Keratinocyte (primary cell): ENCODE results near the gene SYNE1. TPM values are rescaled to one million over a fixed set of nuclear protein-coding genes. Genes with fewer than 3 reads are reported as not detected.

Source experiments
- DNase-seq: peaks from one replicate; pipeline ENCODE4 v3.0.0-alpha.2; 2011; ENCODE audit warnings: low read depth, missing footprints, low spot score
- FAIRE-seq: peaks from 2 replicates; lab custom pipeline; 2011; peaks lifted over from hg19 to GRCh38; lab: Jason Lieb, UNC
- H2AFZ ChIP-seq: 2 replicates; pipeline ENCODE4 v1.6.0; 2012; ENCODE audit warnings: low read length, control low read depth, inconsistent platforms; ENCODE audit not compliant: control insufficient read depth
- H3K27ac ChIP-seq: 2 replicates; pipeline ENCODE4 v1.5.1; 2011; ENCODE audit warnings: low read length; ENCODE audit not compliant: control insufficient read depth, insufficient read depth
- H3K27me3 ChIP-seq: 3 replicates; pipeline ENCODE4 v1.6.0; 2011; ENCODE audit warnings: low read length; ENCODE audit not compliant: control insufficient read depth, insufficient read depth; ENCODE audit errors: extremely low read depth
- H3K36me3 ChIP-seq, 2 experiments: 2 replicates in 1 of 2; 3 replicates in 1 of 2; pipeline ENCODE4 v1.5.1; 2011; ENCODE audit warnings: low read length in 2 of 2, mild to moderate bottlenecking in 1 of 2; ENCODE audit not compliant: control insufficient read depth in 2 of 2, insufficient read depth in 2 of 2; ENCODE audit errors: extremely low read depth in 1 of 2
- H3K4me1 ChIP-seq: 3 replicates; pipeline ENCODE4 v1.5.1; 2011; ENCODE audit warnings: low read length; ENCODE audit not compliant: control insufficient read depth, insufficient read depth; ENCODE audit errors: extremely low read depth
- H3K4me2 ChIP-seq: 3 replicates; pipeline ENCODE4 v1.6.0; 2011; ENCODE audit warnings: low read depth, low read length; ENCODE audit not compliant: control insufficient read depth, insufficient read depth; ENCODE audit errors: extremely low read depth
- H3K4me3 ChIP-seq, 3 experiments: fragments of 200-600 bp in 1 of 3; sonication (generic) in 1 of 3; 2 replicates in 2 of 3; 3 replicates in 1 of 3; pipeline ENCODE4 v1.5.1; 2011 to 2016; ENCODE audit warnings: low read length in 3 of 3, mild to moderate bottlenecking in 3 of 3, control low read depth in 2 of 3, inconsistent platforms in 1 of 3, low read depth in 1 of 3, mixed read lengths in 1 of 3, mixed run types in 1 of 3, moderate library complexity in 1 of 3; ENCODE audit not compliant: control insufficient read depth in 2 of 3, insufficient read depth in 2 of 3; ENCODE audit errors: extremely low read depth in 1 of 3
- H3K79me2 ChIP-seq: 2 replicates; pipeline ENCODE4 v1.6.0; 2012; ENCODE audit warnings: low read length; ENCODE audit not compliant: control insufficient read depth, insufficient read depth
- H3K9ac ChIP-seq: 3 replicates; pipeline ENCODE4 v1.6.0; 2011; ENCODE audit warnings: low read length; ENCODE audit not compliant: control insufficient read depth, insufficient read depth; ENCODE audit errors: extremely low read depth
- H3K9me1 ChIP-seq: 3 replicates; pipeline ENCODE4 v1.6.0; 2011; ENCODE audit warnings: low read length; ENCODE audit not compliant: control insufficient read depth, insufficient read depth; ENCODE audit errors: extremely low read depth
- H3K9me3 ChIP-seq: 2 replicates; pipeline ENCODE4 v1.5.1; 2012; ENCODE audit warnings: low read depth, low read length; ENCODE audit not compliant: control insufficient read depth
- H4K20me1 ChIP-seq: 3 replicates; pipeline ENCODE4 v1.6.0; 2011; ENCODE audit warnings: low read length; ENCODE audit not compliant: control insufficient read depth, insufficient read depth; ENCODE audit errors: extremely low read depth
- EZH2 ChIP-seq: IDR thresholded peaks from one replicate; pipeline ENCODE4 v1.6.1; 2012; ENCODE audit warnings: inconsistent platforms, mild to moderate bottlenecking, low read length, moderate library complexity
- dilution Hi-C: fragments of 300-500 bp; cut with MboI; formaldehyde crosslinking; loops from one replicate; pipeline ENCODE4 v1.7.0; 2020; ENCODE audit warnings: low sequenced_read_pairs; ENCODE audit not compliant: extremely low pct_ligation_motif_present
- polyA plus RNA-seq, 5 experiments: library from polyadenylated mRNA; depleted of rRNA in 3 of 5; stranded (reverse) in 3 of 5; stranded (forward) in 1 of 5; unstranded in 1 of 5; fragments of >200 nt; gene quantifications; 1 replicate in 1 of 5; 2 replicates in 3 of 5; 3 replicates in 1 of 5; pipeline versions ENCODE4 v1.2.1 to v1.2.3, GENCODE V29; 2011 to 2012; ENCODE audit warnings: missing spikeins in 2 of 5, low read depth in 1 of 5, low replicate concordance in 1 of 5
- TF ChIP-seq, protein P1 (sequence below), 3 experiments: IDR thresholded peaks in 1 of 3; conservative IDR thresholded peaks in 1 of 3; optimal IDR thresholded peaks in 1 of 3; 2 replicates in 2 of 3; 3 replicates in 1 of 3; pipeline versions ENCODE3 to v1.5.1; 2011; ENCODE audit warnings: low read length in 3 of 3, mild to moderate bottlenecking in 3 of 3, moderate library complexity in 2 of 3, control low read depth in 1 of 3, inconsistent platforms in 1 of 3; ENCODE audit not compliant: insufficient read depth in 2 of 3; ENCODE audit errors: extremely low read depth in 1 of 3

SYNE1 gene
- polyA plus RNA-seq, 1 donor (not counting 4 experiments of a cell fraction or from before 2014, with no cell fraction given): 4.0 TPM

DNA sequence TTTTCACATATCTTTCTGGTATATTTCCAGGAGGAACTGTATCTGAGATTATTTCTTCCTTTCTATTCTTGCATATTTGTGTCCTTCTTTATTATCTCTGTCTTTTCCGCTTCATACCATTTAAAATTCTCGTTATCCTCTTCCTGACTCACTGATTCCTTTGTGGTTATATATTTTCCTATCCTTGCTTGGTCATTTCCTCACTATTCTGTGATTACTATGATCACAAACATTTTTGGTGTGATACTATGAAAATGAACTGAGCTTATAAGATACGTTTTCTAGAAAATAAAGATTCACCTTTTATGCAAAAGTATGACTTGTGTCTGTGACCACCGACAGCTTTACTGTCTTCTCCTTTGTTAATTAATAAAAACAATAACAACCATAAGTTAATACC is 34.0 kb upstream of the SYNE1 start:
- no peaks in the 10 kb centered on the region for H3K9me3 ChIP-seq
- no peak overlapping the region for H3K9ac ChIP-seq
- no peak overlapping the region for H3K4me3 ChIP-seq
- TF ChIP-seq, protein P1, sequence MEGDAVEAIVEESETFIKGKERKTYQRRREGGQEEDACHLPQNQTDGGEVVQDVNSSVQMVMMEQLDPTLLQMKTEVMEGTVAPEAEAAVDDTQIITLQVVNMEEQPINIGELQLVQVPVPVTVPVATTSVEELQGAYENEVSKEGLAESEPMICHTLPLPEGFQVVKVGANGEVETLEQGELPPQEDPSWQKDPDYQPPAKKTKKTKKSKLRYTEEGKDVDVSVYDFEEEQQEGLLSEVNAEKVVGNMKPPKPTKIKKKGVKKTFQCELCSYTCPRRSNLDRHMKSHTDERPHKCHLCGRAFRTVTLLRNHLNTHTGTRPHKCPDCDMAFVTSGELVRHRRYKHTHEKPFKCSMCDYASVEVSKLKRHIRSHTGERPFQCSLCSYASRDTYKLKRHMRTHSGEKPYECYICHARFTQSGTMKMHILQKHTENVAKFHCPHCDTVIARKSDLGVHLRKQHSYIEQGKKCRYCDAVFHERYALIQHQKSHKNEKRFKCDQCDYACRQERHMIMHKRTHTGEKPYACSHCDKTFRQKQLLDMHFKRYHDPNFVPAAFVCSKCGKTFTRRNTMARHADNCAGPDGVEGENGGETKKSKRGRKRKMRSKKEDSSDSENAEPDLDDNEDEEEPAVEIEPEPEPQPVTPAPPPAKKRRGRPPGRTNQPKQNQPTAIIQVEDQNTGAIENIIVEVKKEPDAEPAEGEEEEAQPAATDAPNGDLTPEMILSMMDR (optimal IDR thresholded peaks at IDR 0.05 in 1 of 3, IDR thresholded peaks at IDR 0.05 in 1 of 3, conservative IDR thresholded peaks at IDR 0.05 in 1 of 3; ENCODE audit: extremely low read depth in 1 of 3, insufficient read depth in 2 of 3, low read length in 3 of 3): no peak
- TF ChIP-seq EZH2: no peak
- no peaks in the 10 kb centered on the region for H4K20me1 ChIP-seq
- no peaks in the 10 kb centered on the region for H3K27me3 ChIP-seq
- DNase-seq (no peak), FAIRE-seq (no peak)
- H3K4me1 ChIP-seq: no peaks in the 10 kb centered on the region
- H3K36me3 ChIP-seq: no peaks in the 10 kb centered on the region
- H3K4me2 ChIP-seq: no peak overlapping the region
- H3K79me2 ChIP-seq: no peaks in the 10 kb centered on the region
- H3K9me1 ChIP-seq: no peaks in the 10 kb centered on the region
- H2AFZ ChIP-seq: no peak overlapping the region
- H3K27ac ChIP-seq: no peak overlapping the region
- dilution Hi-C loops: no loop called here

DNA sequence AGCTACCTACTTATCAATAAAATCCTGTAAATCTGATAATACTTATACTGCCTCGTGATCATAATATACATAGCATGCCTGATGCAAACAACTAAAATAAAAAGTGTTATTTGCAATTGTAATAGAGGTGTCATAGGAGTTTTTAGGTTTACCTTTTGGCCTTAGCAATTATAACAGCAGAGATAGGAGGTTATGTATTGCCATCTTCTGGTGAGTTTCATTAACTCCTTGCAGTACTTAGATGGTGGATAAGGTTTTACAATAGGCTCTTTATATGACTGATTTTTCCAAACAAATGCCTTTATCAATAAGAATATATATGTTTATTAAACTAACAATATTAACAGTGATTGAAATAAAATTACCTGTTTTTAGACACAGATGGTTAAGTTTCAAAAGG is 32.7 kb upstream of the SYNE1 start:
- H3K79me2 ChIP-seq: no peaks in the 10 kb centered on the region
- no peaks in the 10 kb centered on the region for H3K27me3 ChIP-seq
- no peak overlapping the region for H3K27ac ChIP-seq
- no peak for FAIRE-seq
- no peaks in the 10 kb centered on the region for H4K20me1 ChIP-seq
- no peaks in the 10 kb centered on the region for H3K4me1 ChIP-seq
- no peaks in the 10 kb centered on the region for H3K9me1 ChIP-seq
- no peak overlapping the region for H2AFZ ChIP-seq
- no peak for DNase-seq
- dilution Hi-C loops: no loop called here
- no peak overlapping the region for H3K4me3 ChIP-seq
- no peak overlapping the region for H3K4me2 ChIP-seq
- no peaks in the 10 kb centered on the region for H3K36me3 ChIP-seq
- no peaks in the 10 kb centered on the region for H3K9me3 ChIP-seq
- no peak overlapping the region for H3K9ac ChIP-seq
- TF ChIP-seq, protein P1 (optimal IDR thresholded peaks at IDR 0.05 in 1 of 3, IDR thresholded peaks at IDR 0.05 in 1 of 3, conservative IDR thresholded peaks at IDR 0.05 in 1 of 3; ENCODE audit: extremely low read depth in 1 of 3, insufficient read depth in 2 of 3, low read length in 3 of 3): peak in 1 of 3 experiments; percentile 36
- no peak for TF ChIP-seq EZH2
